ENCODE measurements around the gene RABGAP1L. TPM values are rescaled to one million over a fixed set of nuclear protein-coding genes. Genes with fewer than 3 reads are reported as not detected.

The RABGAP1L gene
- total and polyA plus RNA-seq, 4 donors = 33.7 to 128 (median 62.1) TPM

GRCh38 chr1:174916846-174917245 lies 757.5 kb downstream of the RABGAP1L start:
- Histone ChIP-seq H3K27ac (ENCODE audit: low read depth, low read length) (no peak overlapping the region), H3K36me3 (ENCODE audit: control insufficient read depth, insufficient read depth, low read length) (no peaks in the 10 kb centered on the region), H3K4me1 (ENCODE audit: control insufficient read depth, insufficient read depth, low read length) (no peaks in the 10 kb centered on the region), H3K4me3 (ENCODE audit: low read depth, low read length) (no peak overlapping the region), H3K27me3 (ENCODE audit: control insufficient read depth, insufficient read depth, low read length) (no peaks in the 10 kb centered on the region), H3K9me3 (ENCODE audit: control insufficient read depth, insufficient read depth, low read length) (no peaks in the 10 kb centered on the region)
- no CpG with 5 or more reads among the region's 3 CpGs for WGBS (ENCODE audit: insufficient coverage)
- no peak for DNase-seq (ENCODE audit: low read depth in 4 of 6, low spot score in 6 of 6)

- Histone ChIP-seq H3K27ac (ENCODE audit: low read depth, low read length) (no peak overlapping the region), H3K27me3 (ENCODE audit: control insufficient read depth, insufficient read depth, low read length) (no peaks in the 10 kb centered on the region), H3K9me3 (ENCODE audit: control insufficient read depth, insufficient read depth, low read length) (no peaks in the 10 kb centered on the region), H3K4me3 (ENCODE audit: low read depth, low read length) (no peak overlapping the region), H3K36me3 (ENCODE audit: control insufficient read depth, insufficient read depth, low read length) (no peaks in the 10 kb centered on the region), H3K4me1 (ENCODE audit: control insufficient read depth, insufficient read depth, low read length) (no peaks in the 10 kb centered on the region)
- WGBS (ENCODE audit: insufficient coverage) = 80% methylated on average over 1 of the region's 1 CpG
- DNase-seq (ENCODE audit: low read depth in 4 of 6, low spot score in 6 of 6) = no peak
Measured at GRCh38 chr1:174920093-174920492, 760.8 kb downstream of the RABGAP1L start.

- no peaks in the 10 kb centered on the region for H3K9me3 ChIP-seq (ENCODE audit: control insufficient read depth, insufficient read depth, low read length)
- H3K36me3 ChIP-seq (ENCODE audit: control insufficient read depth, insufficient read depth, low read length) = no peaks in the 10 kb centered on the region
- 97% methylated on average over 5 of the region's 5 CpGs for WGBS (ENCODE audit: insufficient coverage)
- no peak for DNase-seq (ENCODE audit: low read depth in 4 of 6, low spot score in 6 of 6)
- no peak overlapping the region for H3K4me3 ChIP-seq (ENCODE audit: low read depth, low read length)
- no peak overlapping the region for H3K27ac ChIP-seq (ENCODE audit: low read depth, low read length)
- no peaks in the 10 kb centered on the region for H3K4me1 ChIP-seq (ENCODE audit: control insufficient read depth, insufficient read depth, low read length)
- H3K27me3 ChIP-seq (ENCODE audit: control insufficient read depth, insufficient read depth, low read length) = no peaks in the 10 kb centered on the region
Measured at GRCh38 chr1:174922121-174922520, 762.8 kb downstream of the RABGAP1L start.

- no CpG with 5 or more reads among the region's 5 CpGs for WGBS (ENCODE audit: insufficient coverage)
- Histone ChIP-seq H3K27me3 (ENCODE audit: control insufficient read depth, insufficient read depth, low read length) (no peaks in the 10 kb centered on the region), H3K27ac (ENCODE audit: low read depth, low read length) (no peak overlapping the region), H3K4me3 (ENCODE audit: low read depth, low read length) (no peak overlapping the region), H3K9me3 (ENCODE audit: control insufficient read depth, insufficient read depth, low read length) (no peaks in the 10 kb centered on the region), H3K36me3 (ENCODE audit: control insufficient read depth, insufficient read depth, low read length) (no peaks in the 10 kb centered on the region), H3K4me1 (ENCODE audit: control insufficient read depth, insufficient read depth, low read length) (no peaks in the 10 kb centered on the region)
- no peak for DNase-seq (ENCODE audit: low read depth in 4 of 6, low spot score in 6 of 6)
Measured at GRCh38 chr1:174923820-174924219, 764.5 kb downstream of the RABGAP1L start.

GRCh38 chr1:174928541-174928940 lies 769.2 kb downstream of the RABGAP1L start:
- H3K9me3 ChIP-seq (ENCODE audit: control insufficient read depth, insufficient read depth, low read length) = no peaks in the 10 kb centered on the region
- peak in 1 of 6 donors; percentile 65 for DNase-seq (ENCODE audit: low read depth in 4 of 6, low spot score in 6 of 6)
- no peaks in the 10 kb centered on the region for H3K36me3 ChIP-seq (ENCODE audit: control insufficient read depth, insufficient read depth, low read length)
- no peaks in the 10 kb centered on the region for H3K4me1 ChIP-seq (ENCODE audit: control insufficient read depth, insufficient read depth, low read length)
- no peaks in the 10 kb centered on the region for H3K27me3 ChIP-seq (ENCODE audit: control insufficient read depth, insufficient read depth, low read length)
- WGBS (ENCODE audit: insufficient coverage) = no CpG with 5 or more reads among the region's 1 CpG
- H3K4me3 ChIP-seq (ENCODE audit: low read depth, low read length) = no peak overlapping the region
- no peak overlapping the region for H3K27ac ChIP-seq (ENCODE audit: low read depth, low read length)

GRCh38 chr1:174931214-174931613 lies 771.9 kb downstream of the RABGAP1L start:
- DNase-seq (ENCODE audit: low read depth in 4 of 6, low spot score in 6 of 6) = peak in 2 of 6 donors; percentile 40
- no peaks in the 10 kb centered on the region for H3K27me3 ChIP-seq (ENCODE audit: control insufficient read depth, insufficient read depth, low read length)
- H3K36me3 ChIP-seq (ENCODE audit: control insufficient read depth, insufficient read depth, low read length) = no peaks in the 10 kb centered on the region
- H3K4me3 ChIP-seq (ENCODE audit: low read depth, low read length) = no peak overlapping the region
- no CpG with 5 or more reads among the region's 1 CpG for WGBS (ENCODE audit: insufficient coverage)
- no peaks in the 10 kb centered on the region for H3K4me1 ChIP-seq (ENCODE audit: control insufficient read depth, insufficient read depth, low read length)
- H3K27ac ChIP-seq (ENCODE audit: low read depth, low read length) = no peak overlapping the region
- no peaks in the 10 kb centered on the region for H3K9me3 ChIP-seq (ENCODE audit: control insufficient read depth, insufficient read depth, low read length)

- no peak for DNase-seq (ENCODE audit: low read depth in 4 of 6, low spot score in 6 of 6)
- Histone ChIP-seq H3K27ac (ENCODE audit: low read depth, low read length) (no peak overlapping the region), H3K27me3 (ENCODE audit: control insufficient read depth, insufficient read depth, low read length) (no peaks in the 10 kb centered on the region), H3K9me3 (ENCODE audit: control insufficient read depth, insufficient read depth, low read length) (no peaks in the 10 kb centered on the region), H3K4me1 (ENCODE audit: control insufficient read depth, insufficient read depth, low read length) (no peaks in the 10 kb centered on the region), H3K36me3 (ENCODE audit: control insufficient read depth, insufficient read depth, low read length) (no peaks in the 10 kb centered on the region), H3K4me3 (ENCODE audit: low read depth, low read length) (no peak overlapping the region)
- WGBS (ENCODE audit: insufficient coverage) = no CpG with 5 or more reads among the region's 2 CpGs
Measured at GRCh38 chr1:174932587-174932986, 773.3 kb downstream of the RABGAP1L start.

- H3K27ac ChIP-seq (ENCODE audit: low read depth, low read length) = no peak overlapping the region
- H3K27me3 ChIP-seq (ENCODE audit: control insufficient read depth, insufficient read depth, low read length) = no peaks in the 10 kb centered on the region
- WGBS (ENCODE audit: insufficient coverage) = 100% methylated on average over 2 of the region's 3 CpGs
- no peak overlapping the region for H3K4me3 ChIP-seq (ENCODE audit: low read depth, low read length)
- no peaks in the 10 kb centered on the region for H3K9me3 ChIP-seq (ENCODE audit: control insufficient read depth, insufficient read depth, low read length)
- H3K36me3 ChIP-seq (ENCODE audit: control insufficient read depth, insufficient read depth, low read length) = no peaks in the 10 kb centered on the region
- no peaks in the 10 kb centered on the region for H3K4me1 ChIP-seq (ENCODE audit: control insufficient read depth, insufficient read depth, low read length)
- DNase-seq (ENCODE audit: low read depth in 4 of 6, low spot score in 6 of 6) = no peak
Measured at GRCh38 chr1:174935961-174936727, 776.8 kb downstream of the RABGAP1L start.

GRCh38 chr1:174938281-174939007 lies 779.1 kb downstream of the RABGAP1L start:
- no peaks in the 10 kb centered on the region for H3K4me1 ChIP-seq (ENCODE audit: control insufficient read depth, insufficient read depth, low read length)
- no peaks in the 10 kb centered on the region for H3K36me3 ChIP-seq (ENCODE audit: control insufficient read depth, insufficient read depth, low read length)
- DNase-seq (ENCODE audit: low read depth in 4 of 6, low spot score in 6 of 6) = peak in 1 of 6 donors; percentile 36
- H3K4me3 ChIP-seq (ENCODE audit: low read depth, low read length) = no peak overlapping the region
- H3K27ac ChIP-seq (ENCODE audit: low read depth, low read length) = no peak overlapping the region
- no CpG with 5 or more reads among the region's 6 CpGs for WGBS (ENCODE audit: insufficient coverage)
- H3K27me3 ChIP-seq (ENCODE audit: control insufficient read depth, insufficient read depth, low read length) = no peaks in the 10 kb centered on the region
- no peaks in the 10 kb centered on the region for H3K9me3 ChIP-seq (ENCODE audit: control insufficient read depth, insufficient read depth, low read length)
